ENCODE measurements around the gene ZBTB34.

Gene ZBTB34

GRCh38 chr9:126880226-126880946, 19.9 kb downstream of the ZBTB34 start:
- no peak for DNase-seq

GRCh38 chr9:126880947-126881332, 20.5 kb downstream of the ZBTB34 start:
- DNase-seq, result no peak

- no peak for DNase-seq
These were observed 22.3 kb downstream of the ZBTB34 start for GRCh38 chr9:126882746-126883145.

- DNase-seq, result no peak
These were observed 23.2 kb downstream of the ZBTB34 start for GRCh38 chr9:126883636-126884035.

- no peak for DNase-seq
These were observed 24.7 kb downstream of the ZBTB34 start for GRCh38 chr9:126885131-126885641.

- no peak for DNase-seq
These were observed 25.8 kb downstream of the ZBTB34 start for GRCh38 chr9:126886034-126886822.

- no peak for DNase-seq
These were observed 26.5 kb downstream of the ZBTB34 start for GRCh38 chr9:126886897-126887296.

- no peak for DNase-seq
These were observed 31.2 kb downstream of the ZBTB34 start for GRCh38 chr9:126891676-126892075.

GRCh38 chr9:126893079-126893478, 32.6 kb downstream of the ZBTB34 start:
- DNase-seq, result peak; percentile 19

- DNase-seq, result no peak
These were observed 33.7 kb downstream of the ZBTB34 start for GRCh38 chr9:126894052-126894603.

- DNase-seq, result no peak
These were observed 41.8 kb downstream of the ZBTB34 start for GRCh38 chr9:126902210-126902609.

- DNase-seq, result no peak
These were observed 44.1 kb downstream of the ZBTB34 start for GRCh38 chr9:126904586-126904985.

- DNase-seq, result peak; percentile 68
These were observed 45.7 kb downstream of the ZBTB34 start for GRCh38 chr9:126906091-126906490.

GRCh38 chr9:126907058-126907457, 46.6 kb downstream of the ZBTB34 start:
- DNase-seq, result no peak

GRCh38 chr9:126914458-126915280, 54.2 kb downstream of the ZBTB34 start, which contains the start of gene RALGPS1:
TSS of gene RALGPS1 (plus strand) at chr9:126914782. CDS start at chr9:126962290, 47,508 bp downstream.
- peak; percentile 81 for DNase-seq

- no peak for DNase-seq
These were observed 54.9 kb downstream of the ZBTB34 start for GRCh38 chr9:126915281-126915816.

GRCh38 chr9:126915846-126916543, 55.6 kb downstream of the ZBTB34 start:
- no peak for DNase-seq

- DNase-seq, result no peak
These were observed 56.5 kb downstream of the ZBTB34 start for GRCh38 chr9:126916909-126917308.

GRCh38 chr9:126919193-126919592, 58.8 kb downstream of the ZBTB34 start:
- DNase-seq, result no peak

GRCh38 chr9:126925876-126926275, 65.4 kb downstream of the ZBTB34 start:
- no peak for DNase-seq

GRCh38 chr9:126926364-126926763, 65.9 kb downstream of the ZBTB34 start:
- no peak for DNase-seq

- DNase-seq, result no peak
These were observed 67.0 kb downstream of the ZBTB34 start for GRCh38 chr9:126927419-126927818.
